Measurements from ENCODE around the gene TSPAN31.

Gene TSPAN31

DNA sequence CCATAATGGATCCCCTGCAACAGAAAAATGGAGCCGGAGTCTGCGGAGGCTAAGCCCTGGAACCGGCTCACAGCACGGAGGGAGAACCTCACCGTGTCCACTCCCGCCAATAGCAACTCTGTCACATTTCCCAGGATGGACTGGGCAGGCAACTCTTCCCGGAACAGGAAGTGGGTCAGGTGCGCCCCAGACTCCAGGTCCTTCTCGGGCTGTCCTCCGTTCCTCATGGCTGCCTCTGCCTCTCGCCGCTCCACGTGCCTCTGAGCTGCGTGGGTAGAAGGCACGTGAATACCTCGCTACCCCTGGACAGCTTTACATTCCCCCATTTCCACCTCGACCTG, 19.8 kb downstream of the TSPAN31 start:
- DNase-seq: peak in 1 of 2 donors; percentile 61
- peak overlapping the region; percentile 30 to 50 for H3K4me3 ChIP-seq
- intact Hi-C loops (cut with DNase I; ENCODE audit: low total_unique reads): no loop called here
- TF ChIP-seq, protein P1, sequence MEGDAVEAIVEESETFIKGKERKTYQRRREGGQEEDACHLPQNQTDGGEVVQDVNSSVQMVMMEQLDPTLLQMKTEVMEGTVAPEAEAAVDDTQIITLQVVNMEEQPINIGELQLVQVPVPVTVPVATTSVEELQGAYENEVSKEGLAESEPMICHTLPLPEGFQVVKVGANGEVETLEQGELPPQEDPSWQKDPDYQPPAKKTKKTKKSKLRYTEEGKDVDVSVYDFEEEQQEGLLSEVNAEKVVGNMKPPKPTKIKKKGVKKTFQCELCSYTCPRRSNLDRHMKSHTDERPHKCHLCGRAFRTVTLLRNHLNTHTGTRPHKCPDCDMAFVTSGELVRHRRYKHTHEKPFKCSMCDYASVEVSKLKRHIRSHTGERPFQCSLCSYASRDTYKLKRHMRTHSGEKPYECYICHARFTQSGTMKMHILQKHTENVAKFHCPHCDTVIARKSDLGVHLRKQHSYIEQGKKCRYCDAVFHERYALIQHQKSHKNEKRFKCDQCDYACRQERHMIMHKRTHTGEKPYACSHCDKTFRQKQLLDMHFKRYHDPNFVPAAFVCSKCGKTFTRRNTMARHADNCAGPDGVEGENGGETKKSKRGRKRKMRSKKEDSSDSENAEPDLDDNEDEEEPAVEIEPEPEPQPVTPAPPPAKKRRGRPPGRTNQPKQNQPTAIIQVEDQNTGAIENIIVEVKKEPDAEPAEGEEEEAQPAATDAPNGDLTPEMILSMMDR (IDR thresholded peaks at IDR 0.05): no peak
- H3K27me3 ChIP-seq: peaks cover 0 to 54% of the 10 kb centered on the region in 2 donors
- H3K27ac ChIP-seq: no peak overlapping the region
- H3K36me3 ChIP-seq: peaks cover 0 to 16% (median 11%) of the 10 kb centered on the region in 3 donors
- H3K9me3 ChIP-seq: no peaks in the 10 kb centered on the region
- H3K4me1 ChIP-seq: peaks cover 0 to 31% (median 29%) of the 10 kb centered on the region in 4 donors

DNA sequence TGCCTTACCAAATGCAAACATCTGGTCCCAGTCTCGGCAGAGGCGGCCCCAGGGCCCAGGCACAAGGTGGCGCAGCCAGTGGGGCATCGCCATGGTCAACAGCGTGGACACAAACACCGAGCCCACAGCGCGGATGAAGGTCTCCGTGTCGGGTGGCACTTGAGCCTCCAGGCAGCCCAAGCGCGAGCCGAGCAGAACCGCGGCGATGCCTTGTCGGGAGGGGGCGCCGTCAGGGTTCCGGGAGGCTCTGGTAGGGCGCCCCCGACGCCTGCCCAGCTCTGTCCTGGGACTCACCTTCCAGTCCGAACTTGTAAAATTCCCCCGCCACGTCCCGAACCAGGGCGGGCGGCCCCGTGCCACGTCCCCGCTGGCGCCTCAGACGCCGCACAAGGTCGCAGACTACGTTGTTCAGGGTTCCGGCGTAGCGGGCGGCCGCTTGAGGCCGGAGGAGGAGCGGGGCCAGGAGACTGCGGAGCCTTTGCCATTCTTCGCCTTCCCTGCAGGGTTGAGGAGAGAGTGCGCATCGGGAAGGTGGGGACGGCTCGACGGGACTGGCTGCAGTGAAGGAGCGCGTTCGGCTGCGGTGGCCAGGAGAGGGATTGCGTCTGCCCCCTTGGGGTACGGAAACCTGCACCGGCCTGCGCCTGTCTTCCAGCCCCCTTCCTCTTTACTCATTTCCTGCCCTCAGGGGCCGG, 20.3 kb downstream of the TSPAN31 start:
- H3K4me1 ChIP-seq: peaks cover 0 to 31% (median 29%) of the 10 kb centered on the region in 4 donors
- H3K27me3 ChIP-seq: peaks cover 0 to 52% of the 10 kb centered on the region in 2 donors
- intact Hi-C loops (cut with DNase I; ENCODE audit: low total_unique reads): no loop called here
- peak overlapping the region; percentile 30 to 50 for H3K4me3 ChIP-seq
- no peaks in the 10 kb centered on the region for H3K9me3 ChIP-seq
- peaks cover 0 to 17% (median 12%) of the 10 kb centered on the region in 3 donors for H3K36me3 ChIP-seq
- TF ChIP-seq, protein P1 (IDR thresholded peaks at IDR 0.05): no peak
- peak in 1 of 2 donors; percentile 67 for DNase-seq
- no peak overlapping the region for H3K27ac ChIP-seq

DNA sequence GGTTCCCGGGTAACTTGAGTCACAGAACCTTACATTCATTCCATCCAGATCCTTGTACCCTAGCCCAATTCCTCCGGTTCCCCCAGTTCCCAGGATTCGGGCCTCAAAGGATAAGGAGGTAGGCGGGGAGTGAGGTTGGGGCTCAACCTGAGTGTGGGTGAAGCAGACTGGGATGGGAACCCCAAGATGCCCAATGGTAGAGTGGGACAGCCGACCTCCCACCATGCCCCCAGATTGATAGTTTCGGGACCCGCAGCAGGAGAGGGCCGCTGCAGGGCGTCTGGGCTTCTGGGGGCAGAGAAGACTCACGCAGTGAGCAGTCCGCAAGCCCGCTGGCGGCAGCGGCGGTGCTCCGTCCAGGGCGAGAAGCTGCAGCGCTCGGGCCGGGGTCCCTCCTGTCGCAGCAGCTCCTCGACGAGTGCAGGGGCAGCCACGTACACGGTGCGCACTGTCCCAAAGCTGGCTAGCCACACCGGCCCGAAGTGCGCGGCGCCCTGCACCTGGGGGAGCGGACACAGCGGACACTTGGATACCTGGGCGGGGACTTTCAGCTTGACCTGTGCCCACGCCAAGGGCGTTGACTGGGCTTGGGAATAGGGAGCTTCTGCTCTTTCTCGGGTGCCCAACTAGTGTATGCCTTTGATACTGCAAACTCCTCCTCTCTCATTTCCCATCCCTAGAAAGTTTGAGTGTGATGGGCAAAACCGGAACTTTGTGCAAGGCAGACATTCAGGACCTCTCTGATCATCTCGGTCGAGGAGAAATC, 21.0 kb downstream of the TSPAN31 start:
- DNase-seq: peak in 1 of 2 donors; percentile 62
- H3K4me3 ChIP-seq: peak overlapping the region; percentile 26 to 50
- intact Hi-C loops (cut with DNase I; ENCODE audit: low total_unique reads): no loop called here

DNA sequence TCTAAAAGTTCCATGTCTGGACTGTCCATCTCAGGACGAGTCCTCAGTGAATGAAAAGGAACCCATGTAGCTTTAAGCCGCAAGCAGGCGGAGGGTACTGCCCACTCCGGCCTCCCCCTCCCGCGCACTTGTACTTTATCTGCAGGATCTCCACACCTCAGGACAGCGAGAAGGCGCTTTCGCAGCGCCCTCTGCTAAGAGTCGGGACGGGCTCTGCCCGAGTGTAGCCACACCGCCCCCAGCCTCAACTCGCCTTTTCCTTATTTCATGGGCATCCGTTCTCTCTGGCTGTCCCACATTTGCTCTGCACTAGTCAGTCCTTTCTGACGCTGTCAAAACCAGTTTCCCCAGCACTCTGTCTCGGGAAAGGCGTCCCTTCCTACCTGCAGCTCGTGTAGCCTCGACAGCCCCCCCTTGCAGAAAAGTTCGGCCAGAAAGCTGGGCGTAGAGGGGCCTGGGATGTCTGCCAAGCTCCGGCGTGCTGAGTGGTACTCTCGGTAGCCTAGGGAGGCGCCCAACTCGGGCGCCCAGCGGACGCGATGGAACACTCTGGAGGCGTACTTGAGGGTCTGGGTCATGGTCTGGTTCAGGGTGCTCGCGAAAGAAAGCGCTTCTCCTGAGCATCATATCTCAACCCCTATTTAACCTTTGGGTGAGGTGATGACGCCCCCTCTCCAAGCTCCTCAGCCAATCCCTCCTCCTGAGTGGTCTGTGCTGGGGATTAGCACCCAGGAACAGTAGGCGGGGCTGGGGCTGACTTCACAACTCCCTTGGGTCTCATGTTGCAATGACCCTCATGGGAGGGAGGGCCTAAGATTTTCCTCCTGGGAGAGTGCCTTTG, 21.8 kb downstream of the TSPAN31 start, which contains the start of gene CYP27B1:
Gene CYP27B1 (minus strand): TSS at position 615 of the 841 bp plus-strand sequence. CDS start 37 bp downstream, at position 578.
- Histone ChIP-seq H3K36me3 (peaks cover 0 to 17% (median 12%) of the 10 kb centered on the region in 3 donors), H3K27ac (no peak within 1 kb of the TSS), H3K27me3 (peaks cover 0 to 45% of the 10 kb centered on the region in 2 donors), H3K9me3 (no peaks in the 10 kb centered on the region), H3K4me3 (peak within 1 kb of the TSS; percentile 26 to 50), H3K4me1 (peaks cover 0 to 43% (median 38%) of the 10 kb centered on the region in 4 donors)
- TF ChIP-seq, protein P1 (IDR thresholded peaks at IDR 0.05): no peak
- peak in 1 of 2 donors; percentile 70 for DNase-seq
- intact Hi-C loops (cut with DNase I; ENCODE audit: low total_unique reads): no loop called here

More for the DNA sequence above, 21.0 kb downstream of the TSPAN31 start:
- Histone ChIP-seq H3K27me3 (peaks cover 0 to 48% of the 10 kb centered on the region in 2 donors), H3K36me3 (peaks cover 0 to 17% (median 12%) of the 10 kb centered on the region in 3 donors), H3K27ac (no peak overlapping the region), H3K4me1 (peaks cover 0 to 35% (median 31%) of the 10 kb centered on the region in 4 donors), H3K9me3 (no peaks in the 10 kb centered on the region)
- TF ChIP-seq, protein P1 (IDR thresholded peaks at IDR 0.05): no peak

DNA sequence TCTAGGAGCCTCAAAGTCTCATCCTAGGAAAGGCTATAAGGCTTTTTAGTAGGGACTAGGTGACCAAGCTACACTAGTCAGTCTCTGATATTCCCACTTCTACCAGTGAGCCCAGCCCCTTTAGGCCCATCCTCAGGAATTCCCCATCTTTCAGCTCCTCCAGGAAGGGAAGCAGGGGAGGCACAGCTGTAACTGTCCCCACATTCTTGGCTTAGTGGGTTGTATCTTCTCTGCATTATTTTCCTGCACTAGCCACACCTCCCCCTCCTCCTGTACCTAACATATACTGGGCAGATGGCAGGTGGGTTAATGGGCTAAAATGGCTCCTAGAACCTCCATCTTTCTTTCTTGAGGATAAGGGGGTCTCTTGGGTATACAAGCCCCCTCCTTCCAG, 22.5 kb downstream of the TSPAN31 start:
- Histone ChIP-seq H3K27me3 (peaks cover 0 to 39% of the 10 kb centered on the region in 2 donors), H3K27ac (no peak overlapping the region), H3K4me1 (peaks cover 0 to 44% (median 39%) of the 10 kb centered on the region in 4 donors), H3K4me3 (peak overlapping the region in 1 of 2 donors; percentile 50), H3K36me3 (peaks cover 0 to 17% (median 12%) of the 10 kb centered on the region in 3 donors), H3K9me3 (no peaks in the 10 kb centered on the region)
- intact Hi-C loops (cut with DNase I; ENCODE audit: low total_unique reads): no loop called here
- no peak for DNase-seq
- TF ChIP-seq, protein P1 (IDR thresholded peaks at IDR 0.05): no peak

Measured in tibial artery (tissue), 4 donors.